Ovary (tissue), 9 donors: ENCODE data around the gene ZMYND8. TPM values are rescaled to one million over a fixed set of nuclear protein-coding genes. Genes with fewer than 3 reads are reported as not detected.

Experiments
- DNase-seq, 5 donors: peaks; one replicate each; pipeline ENCODE4 v3.0.0-alpha.2; 2019 to 2020
- H3K27ac ChIP-seq, 2 donors: fragments of 200-600 bp; one replicate each; pipeline versions ENCODE4 v1.5.1 to v1.8.0; 2019 to 2022
- H3K27me3 ChIP-seq: fragments of 200-600 bp; one replicate; pipeline ENCODE4 v1.8.0; 2022
- H3K36me3 ChIP-seq: fragments of 200-600 bp; sonication (generic); one replicate; pipeline ENCODE4 v1.5.1; 2019
- H3K4me1 ChIP-seq: one replicate; pipeline ENCODE4 v1.8.1; 2013; ENCODE audit warnings: mild to moderate bottlenecking, moderate library complexity; ENCODE audit not compliant: insufficient read depth
- H3K4me3 ChIP-seq: fragments of 200-600 bp; sonication (generic); one replicate; pipeline ENCODE4 v1.5.1; 2017
- H3K9me3 ChIP-seq, 2 donors: fragments of 200-600 bp in 1 of 2; sonication (generic) in 1 of 2; one replicate each; pipeline versions ENCODE4 v1.5.1 to v1.8.1; 2013 to 2019; ENCODE audit warnings: mild to moderate bottlenecking in 1 of 2, moderate library complexity in 1 of 2
- EP300 ChIP-seq: sonication (generic); formaldehyde crosslinking; IDR thresholded peaks from one replicate; pipeline ENCODE4 v1.6.1; 2017; ENCODE audit warnings: antibody characterized with exemption
- POLR2A ChIP-seq: fragments of 450-650 bp; IDR thresholded peaks from one replicate; pipeline ENCODE4 v1.6.1; 2017; ENCODE audit warnings: antibody characterized with exemption, mild to moderate bottlenecking, moderate library complexity
- WGBS, 3 donors: extraction: QIAGEN DNeasy Blood & Tissue Kit in 1 of 3; methylation state at CpG; one replicate each; pipeline versions ENCODE4 v1.1.5 to v1.1.7; 2013 to 2017; 5-methylcytosine and 5-hydroxymethylcytosine counted together
- intact Hi-C, 4 donors: fragments of 100-400 bp; cut with DNase I; formaldehyde crosslinking; loops; one replicate each; pipeline versions ENCODE4 v1.11.0 to v1.15.1; 2022 to 2023
- polyA plus RNA-seq, 2 donors: library from polyadenylated mRNA; stranded (reverse); fragments of 200-250 nt in 1 of 2; fragments of 350-450 nt in 1 of 2; fragmentation: Illumina TruSeq in 1 of 2; extraction: RNeasy Lipid Tissue Mini Kit (QIAGEN cat#74804) in 1 of 2; gene quantifications; one replicate each; pipeline ENCODE4 v1.2.3, GENCODE V29; 2013 to 2014
- total RNA-seq, 7 donors: library from RNA; depleted of rRNA in 2 of 7; stranded (reverse); fragments of >200 nt in 2 of 7; fragmentation: NEBNext Ultra II Directional in 3 of 7; extraction: Animal tissue kit (Norgen Biotek cat#: 25700) in 3 of 7; gene quantifications; one replicate each; pipeline versions ENCODE4 v1.1.0 to v1.2.4, GENCODE V29; 2016 to 2023
- TF ChIP-seq, protein P1 (sequence below), 3 donors: fragments of 450-650 bp in 2 of 3; fragments of 200-600 bp in 1 of 3; IDR thresholded peaks; one replicate each; pipeline versions ENCODE4 v1.5.1 to v1.8.0; 2016 to 2022; ENCODE audit warnings: antibody characterized with exemption in 3 of 3, mild to moderate bottlenecking in 1 of 3
- donor health status: DM: no; HTN: no; CAD: no; lungs with moderate emphysema.
- donor health status: DM: no; HTN: no; CAD: no.
- donor health status: Bipolar disorder and iron deficiency.
- donor health status: DM: yes; HTN: yes; CAD: no.
- donor health status: DM: no; HTN: no; CAD: no.
- donor health status: DM: yes; HTN: yes; CAD: no.

The ZMYND8 gene
- total and polyA plus RNA-seq, 9 donors = 8.3 to 40.7 (median 30.5) TPM

DNA sequence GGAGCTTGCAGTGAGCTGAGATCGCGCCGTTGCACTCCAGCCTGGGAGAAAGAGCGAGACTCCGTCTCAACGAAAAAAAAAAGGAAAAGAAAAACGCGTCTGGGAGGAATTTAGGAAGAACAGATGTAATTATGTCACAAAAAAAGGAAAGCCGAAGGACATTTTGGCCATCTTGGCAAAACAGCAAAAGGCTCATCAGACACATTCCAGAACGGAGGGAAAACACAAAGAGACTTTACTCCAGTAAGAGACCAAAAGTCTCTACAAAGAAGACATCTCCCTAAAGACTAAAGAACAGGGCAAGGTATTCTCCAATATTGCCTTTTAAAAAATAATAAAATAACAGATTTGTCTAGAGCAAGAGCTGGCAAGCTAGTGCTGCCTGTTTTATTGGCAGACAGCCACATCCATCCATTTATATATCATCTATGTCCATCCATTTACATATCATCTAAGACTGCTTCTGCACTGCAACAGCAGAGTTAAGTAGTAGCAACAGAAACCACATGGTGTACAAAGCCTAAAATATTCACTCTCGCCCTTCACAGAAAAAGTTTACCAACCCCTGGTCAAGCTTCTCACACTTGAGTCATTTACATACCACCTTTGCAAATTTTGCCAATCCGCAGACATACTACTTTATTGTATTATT lies 133.9 kb downstream of the ZMYND8 start:
- no peak for DNase-seq
- no peak overlapping the region for H3K4me3 ChIP-seq
- H3K27me3 ChIP-seq = no peaks in the 10 kb centered on the region
- intact Hi-C loops = no loop called here
- H3K4me1 ChIP-seq = no peaks in the 10 kb centered on the region
- WGBS, 3 donors = 89 to 90% (median 89%) methylated on average over 12 of the region's 12 CpGs
- no peak overlapping the region for H3K27ac ChIP-seq
- H3K9me3 ChIP-seq = no peaks in the 10 kb centered on the region
- no peaks in the 10 kb centered on the region for H3K36me3 ChIP-seq
- TF ChIP-seq EP300 (no peak), POLR2A (no peak)
- TF ChIP-seq, protein P1, sequence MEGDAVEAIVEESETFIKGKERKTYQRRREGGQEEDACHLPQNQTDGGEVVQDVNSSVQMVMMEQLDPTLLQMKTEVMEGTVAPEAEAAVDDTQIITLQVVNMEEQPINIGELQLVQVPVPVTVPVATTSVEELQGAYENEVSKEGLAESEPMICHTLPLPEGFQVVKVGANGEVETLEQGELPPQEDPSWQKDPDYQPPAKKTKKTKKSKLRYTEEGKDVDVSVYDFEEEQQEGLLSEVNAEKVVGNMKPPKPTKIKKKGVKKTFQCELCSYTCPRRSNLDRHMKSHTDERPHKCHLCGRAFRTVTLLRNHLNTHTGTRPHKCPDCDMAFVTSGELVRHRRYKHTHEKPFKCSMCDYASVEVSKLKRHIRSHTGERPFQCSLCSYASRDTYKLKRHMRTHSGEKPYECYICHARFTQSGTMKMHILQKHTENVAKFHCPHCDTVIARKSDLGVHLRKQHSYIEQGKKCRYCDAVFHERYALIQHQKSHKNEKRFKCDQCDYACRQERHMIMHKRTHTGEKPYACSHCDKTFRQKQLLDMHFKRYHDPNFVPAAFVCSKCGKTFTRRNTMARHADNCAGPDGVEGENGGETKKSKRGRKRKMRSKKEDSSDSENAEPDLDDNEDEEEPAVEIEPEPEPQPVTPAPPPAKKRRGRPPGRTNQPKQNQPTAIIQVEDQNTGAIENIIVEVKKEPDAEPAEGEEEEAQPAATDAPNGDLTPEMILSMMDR (IDR thresholded peaks at IDR 0.05) = no peak

DNA sequence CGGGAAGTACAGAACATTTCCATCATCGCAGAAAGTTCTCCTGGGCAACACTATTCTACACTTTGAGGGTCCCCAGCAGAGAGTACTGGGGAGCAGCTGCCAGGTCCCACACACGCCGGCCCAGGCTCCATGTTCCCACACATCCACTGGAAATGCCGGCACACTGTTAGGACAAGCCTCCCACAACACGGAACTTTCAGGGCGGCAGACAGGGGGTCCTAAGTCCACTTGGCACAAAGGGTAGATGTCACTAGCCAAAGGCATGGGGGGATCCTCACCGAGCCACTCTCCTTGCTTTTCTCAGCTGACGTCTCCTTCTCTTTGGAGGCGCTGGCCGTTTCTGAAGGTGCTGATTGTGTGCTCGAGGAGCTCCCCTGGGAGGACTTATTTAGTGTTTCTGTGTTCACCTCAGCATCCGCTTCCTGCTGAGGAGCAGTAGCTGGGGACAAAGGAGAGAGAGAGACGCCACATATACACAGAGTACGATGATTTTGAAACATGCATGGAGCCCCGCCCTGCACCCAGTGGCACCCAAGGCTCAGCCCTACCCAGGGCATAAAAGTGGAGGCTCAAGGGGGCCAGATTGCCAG lies 135.4 kb downstream of the ZMYND8 start:
- no peaks in the 10 kb centered on the region for H3K27me3 ChIP-seq
- no peak overlapping the region for H3K4me3 ChIP-seq
- no peak for TF ChIP-seq POLR2A
- 90 to 94% (median 92%) methylated on average over 13 to 16 of the region's 16 CpGs for WGBS, 3 donors
- intact Hi-C loops = no loop called here
- H3K4me1 ChIP-seq = no peaks in the 10 kb centered on the region
- H3K27ac ChIP-seq = no peak overlapping the region
- no peak for DNase-seq
- H3K36me3 ChIP-seq = no peaks in the 10 kb centered on the region
- no peaks in the 10 kb centered on the region for H3K9me3 ChIP-seq

DNA sequence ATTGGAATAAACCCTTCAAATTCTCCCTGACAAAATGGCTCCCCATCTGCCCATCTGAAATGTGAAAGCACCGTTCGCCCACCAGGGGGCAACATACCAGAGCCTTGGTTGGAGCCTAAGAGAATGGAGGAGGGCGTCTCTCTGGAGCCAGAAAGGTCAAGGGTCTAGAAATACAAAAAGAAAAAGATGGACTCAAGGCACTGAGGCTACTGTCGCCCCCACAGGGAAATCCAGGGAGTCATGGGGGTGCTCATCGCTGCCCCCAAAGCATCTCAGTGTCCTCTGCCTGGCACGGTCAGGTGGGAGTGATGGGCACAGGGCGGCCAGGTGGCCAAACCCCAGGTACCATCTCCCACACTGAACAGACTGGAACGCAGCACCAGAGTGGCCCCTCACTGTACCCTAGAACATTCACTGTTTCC lies 136.3 kb downstream of the ZMYND8 start:
- TF ChIP-seq EP300 = no peak
- 89 to 90% (median 90%) methylated on average over 8 of the region's 8 CpGs for WGBS, 3 donors
- H3K9me3 ChIP-seq = no peaks in the 10 kb centered on the region
- H3K27me3 ChIP-seq = no peaks in the 10 kb centered on the region
- intact Hi-C loops = no loop called here
- no peaks in the 10 kb centered on the region for H3K4me1 ChIP-seq
- no peaks in the 10 kb centered on the region for H3K36me3 ChIP-seq
- DNase-seq = no peak
- H3K4me3 ChIP-seq = no peak overlapping the region
- no peak overlapping the region for H3K27ac ChIP-seq

DNA sequence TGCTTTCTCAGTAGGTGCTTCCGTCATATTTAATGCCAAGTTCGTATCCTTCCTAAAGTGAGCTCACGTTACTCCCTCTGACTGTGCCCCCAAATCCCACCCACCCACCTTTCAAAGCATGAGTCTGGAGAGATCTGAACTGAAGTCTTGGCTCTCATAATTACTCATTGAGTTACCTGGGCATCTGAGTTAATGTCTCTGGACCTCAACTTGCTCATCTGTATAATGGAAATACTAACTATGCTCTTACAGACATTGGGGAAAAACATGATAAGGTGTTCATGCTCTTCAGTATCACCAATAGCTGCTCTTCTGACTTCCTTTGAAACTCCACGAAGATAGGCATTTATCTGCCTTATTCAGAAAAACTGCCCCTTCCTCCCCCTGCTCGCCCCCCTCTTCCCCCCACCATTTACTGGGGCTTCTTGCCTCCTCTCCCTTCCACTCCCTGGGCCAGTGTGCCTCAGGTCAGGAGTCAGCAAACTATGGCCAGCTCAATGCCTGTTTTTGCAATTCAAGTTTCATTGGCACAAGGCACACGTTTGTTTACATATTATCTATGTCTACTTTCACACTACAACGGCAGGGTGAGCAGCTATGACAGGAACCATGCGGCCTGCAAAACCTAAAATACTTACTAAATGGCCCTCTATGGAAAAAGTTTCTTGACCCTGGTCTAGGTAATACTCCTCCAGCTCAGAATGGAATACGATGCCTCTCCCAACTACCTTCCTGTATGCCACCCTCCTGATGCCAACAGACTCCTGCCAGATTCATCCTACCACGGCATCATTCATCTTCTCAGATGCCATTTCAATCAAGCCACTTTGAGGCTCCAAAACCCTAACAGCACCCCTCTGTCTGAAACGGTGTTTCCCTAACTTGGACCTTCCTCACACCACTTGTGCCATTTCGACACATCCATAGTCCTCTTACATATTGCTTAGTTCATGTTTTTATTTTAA lies 138.7 kb downstream of the ZMYND8 start:
- intact Hi-C loops = no loop called here
- TF ChIP-seq, protein P1 (IDR thresholded peaks at IDR 0.05) = no peak
- TF ChIP-seq POLR2A (no peak), EP300 (no peak)
- Histone ChIP-seq H3K9me3 (no peaks in the 10 kb centered on the region), H3K4me1 (no peaks in the 10 kb centered on the region), H3K27me3 (no peaks in the 10 kb centered on the region), H3K4me3 (no peak overlapping the region), H3K36me3 (no peaks in the 10 kb centered on the region), H3K27ac (no peak overlapping the region)
- DNase-seq = no peak
- 65 to 69% (median 67%) methylated on average over 12 of the region's 12 CpGs for WGBS, 3 donors

DNA sequence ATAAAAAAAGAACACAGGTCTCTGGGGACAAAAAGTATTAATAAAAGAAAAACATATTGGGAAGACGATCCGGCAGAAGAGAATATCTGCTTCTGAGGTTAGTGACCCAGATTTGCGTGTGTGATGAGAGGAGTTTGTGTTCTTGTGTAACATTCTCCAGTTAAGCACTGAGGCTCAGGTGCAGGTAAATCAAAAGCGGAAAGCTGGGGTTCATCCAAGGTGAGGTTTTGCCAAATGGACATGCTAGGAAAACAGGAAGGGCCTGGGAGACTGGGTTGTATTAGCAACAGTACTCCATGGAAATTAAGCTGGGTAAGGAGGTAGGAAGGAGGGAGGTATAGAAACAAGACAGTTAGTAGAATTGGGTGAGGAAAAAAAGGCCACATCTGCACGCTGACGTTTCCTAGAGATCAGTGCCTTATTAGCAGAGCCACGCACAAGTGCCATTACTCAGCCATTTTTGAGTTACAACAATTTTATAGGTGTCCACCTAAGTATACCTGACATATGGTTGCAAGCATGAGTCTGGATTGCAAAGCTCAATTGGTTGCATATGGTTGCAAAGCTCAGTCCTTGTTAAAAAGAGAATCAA lies 139.6 kb downstream of the ZMYND8 start:
- no peak overlapping the region for H3K4me3 ChIP-seq
- no peaks in the 10 kb centered on the region for H3K36me3 ChIP-seq
- TF ChIP-seq POLR2A (no peak), EP300 (no peak)
- TF ChIP-seq, protein P1 (IDR thresholded peaks at IDR 0.05) = no peak
- intact Hi-C loops = no loop called here
- H3K9me3 ChIP-seq = no peaks in the 10 kb centered on the region
- WGBS, 3 donors = 85 to 93% (median 89%) methylated on average over 7 of the region's 7 CpGs
- no peak overlapping the region for H3K27ac ChIP-seq
- no peak for DNase-seq
- no peaks in the 10 kb centered on the region for H3K27me3 ChIP-seq
- H3K4me1 ChIP-seq = no peaks in the 10 kb centered on the region
